Suppressor macrophage treated with lipopolysaccharide for 4 hours (primary cell): ENCODE results near the gene ASPG.
A peak's percentile ranks its signal among the peaks of the same experiment; 100 is the strongest.

ENCODE experiments used
- DNase-seq: peaks from one replicate; pipeline ENCODE4 v3.0.0-alpha.2; 2020

Gene ASPG

DNA sequence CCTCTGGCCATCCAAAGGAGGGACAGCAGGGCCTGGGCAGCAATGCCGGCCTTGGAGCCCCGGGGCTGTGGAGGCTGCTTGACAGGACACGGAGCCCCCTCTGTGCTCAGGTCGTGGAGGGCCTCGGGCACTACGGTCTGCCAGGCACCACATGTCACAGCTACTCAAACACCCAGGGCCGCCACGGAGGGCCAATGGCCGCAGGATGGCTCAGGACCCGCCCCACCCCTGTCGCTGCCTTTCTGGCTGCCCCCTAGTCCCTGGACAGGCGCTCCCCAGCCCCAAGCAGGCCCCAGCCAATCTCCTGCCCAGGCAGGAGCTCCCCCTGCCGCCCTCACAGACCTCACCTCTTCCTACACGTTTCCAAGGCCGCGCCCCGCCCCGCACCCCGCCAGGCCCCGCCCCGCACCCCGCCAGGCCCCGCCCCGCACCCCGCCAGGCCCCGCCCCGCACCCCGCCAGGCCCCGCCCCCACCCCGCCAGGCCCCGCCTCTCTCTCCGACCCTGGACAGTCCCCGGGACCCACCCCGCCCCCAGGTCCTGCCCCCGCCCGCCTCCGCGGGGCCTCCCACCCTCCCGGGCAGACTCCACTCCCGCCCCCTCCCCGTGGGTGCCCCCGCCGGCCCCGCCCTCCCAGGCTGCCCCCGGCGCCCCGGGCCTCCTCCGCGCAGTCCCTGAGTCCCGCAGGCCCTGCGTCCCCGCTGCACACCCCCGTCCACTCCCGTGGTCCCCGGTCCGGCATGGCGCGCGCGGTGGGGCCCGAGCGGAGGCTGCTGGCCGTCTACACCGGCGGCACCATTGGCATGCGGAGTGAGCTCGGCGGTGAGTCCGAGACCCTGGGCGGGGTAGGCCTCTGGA, at the start of gene ASPG:
Gene ASPG (plus strand): TSS at position 669 of the 857 bp plus-strand sequence. CDS start 71 bp downstream, at position 740.
- no peak for DNase-seq

GRCh38 chr14:104036212-104036611, 49.3 kb upstream of the ASPG start:
- no peak for DNase-seq

GRCh38 chr14:104037074-104037473, 48.4 kb upstream of the ASPG start:
- DNase-seq, result no peak

DNA sequence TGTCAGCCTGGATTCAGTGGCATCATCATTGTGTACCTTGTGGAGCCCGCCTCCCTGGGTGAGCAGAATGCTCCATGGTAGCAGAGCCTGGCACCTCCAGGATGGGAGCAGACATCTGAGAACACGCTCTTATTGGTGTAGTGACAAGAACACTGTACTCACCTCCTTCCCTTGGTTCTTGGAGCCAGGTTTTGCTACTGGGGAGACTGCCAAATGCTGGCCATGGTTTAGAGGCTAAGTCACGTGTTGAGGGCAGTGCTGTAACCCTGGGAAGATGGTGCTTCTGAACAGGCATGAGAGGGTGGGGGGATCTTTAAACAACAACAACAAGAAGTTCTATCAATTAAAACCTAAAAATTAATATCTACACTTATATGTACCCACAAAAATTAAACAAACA, 47.6 kb upstream of the ASPG start:
- DNase-seq, result no peak

DNA sequence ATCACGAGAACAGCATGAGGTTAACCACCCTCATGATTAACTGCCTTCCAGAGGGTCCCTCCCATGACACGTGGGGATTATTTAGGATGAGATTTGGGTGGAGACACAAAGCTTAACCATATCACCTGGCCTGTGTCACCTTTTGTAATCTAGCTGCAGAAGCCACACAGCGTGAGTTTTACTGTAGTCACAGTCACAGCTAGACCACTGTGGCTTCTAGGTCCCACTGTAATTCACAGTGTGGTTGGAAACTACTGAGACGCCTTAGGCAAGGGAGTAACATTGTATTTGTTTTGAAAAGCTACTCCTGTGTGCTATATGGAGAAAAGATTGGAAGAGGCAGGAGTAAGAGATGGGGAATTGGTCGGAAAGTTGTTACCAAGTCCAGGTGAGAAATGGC, 46.3 kb upstream of the ASPG start:
- DNase-seq, result no peak

DNA sequence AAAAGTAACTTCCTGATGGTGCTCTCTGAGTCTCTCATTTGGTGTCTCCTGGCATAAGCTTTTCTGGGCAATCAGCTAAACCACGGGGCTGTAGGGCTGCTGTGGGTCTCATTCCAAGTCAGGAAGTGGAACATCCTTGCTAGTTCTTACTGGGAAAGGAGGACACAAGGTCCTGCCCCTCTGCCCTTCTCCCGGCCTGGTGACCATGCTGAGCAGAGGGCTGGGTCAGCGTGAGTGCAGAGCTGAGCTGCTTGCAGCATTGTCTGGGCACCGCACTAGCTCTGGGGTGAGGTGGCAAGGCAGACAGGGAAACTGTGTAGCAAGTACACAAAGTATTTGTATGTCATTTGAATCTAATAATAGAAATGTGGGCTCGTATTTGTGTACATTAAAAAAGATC, 45.0 kb upstream of the ASPG start:
- DNase-seq, result no peak

DNA sequence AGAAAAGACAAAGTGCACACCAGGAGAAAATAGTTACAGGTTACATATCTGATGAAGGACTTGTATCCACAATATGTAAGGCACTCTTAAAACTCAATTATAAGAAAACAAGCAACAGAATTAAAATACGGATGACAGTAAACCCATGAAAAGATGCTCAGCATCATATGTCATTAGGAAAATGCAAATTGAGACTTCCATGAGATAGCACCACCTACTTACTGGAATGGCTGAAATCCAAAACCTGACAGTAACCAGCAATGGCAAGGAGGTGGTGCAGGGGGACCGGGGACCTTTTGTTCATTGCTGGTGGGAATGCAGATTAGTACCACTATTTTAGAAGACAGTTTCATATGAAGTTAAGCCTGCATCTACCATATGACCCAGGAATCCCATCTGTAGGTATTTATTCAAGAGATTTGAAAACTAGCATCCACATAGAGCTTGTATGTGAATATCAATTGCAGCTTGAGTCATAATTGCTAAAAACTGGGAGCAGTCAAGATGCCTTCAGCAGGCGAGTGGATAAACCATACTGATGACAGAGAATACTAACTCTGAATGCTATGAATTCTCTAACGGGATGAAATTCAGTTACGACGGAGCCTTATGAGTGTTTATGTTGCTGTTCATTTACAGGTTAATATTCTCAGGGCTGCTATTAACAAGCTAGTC, 43.9 kb upstream of the ASPG start:
- no peak for DNase-seq

GRCh38 chr14:104044016-104044415, 41.5 kb upstream of the ASPG start:
- no peak for DNase-seq

GRCh38 chr14:104047761-104048160, 37.7 kb upstream of the ASPG start:
- DNase-seq, result no peak

DNA sequence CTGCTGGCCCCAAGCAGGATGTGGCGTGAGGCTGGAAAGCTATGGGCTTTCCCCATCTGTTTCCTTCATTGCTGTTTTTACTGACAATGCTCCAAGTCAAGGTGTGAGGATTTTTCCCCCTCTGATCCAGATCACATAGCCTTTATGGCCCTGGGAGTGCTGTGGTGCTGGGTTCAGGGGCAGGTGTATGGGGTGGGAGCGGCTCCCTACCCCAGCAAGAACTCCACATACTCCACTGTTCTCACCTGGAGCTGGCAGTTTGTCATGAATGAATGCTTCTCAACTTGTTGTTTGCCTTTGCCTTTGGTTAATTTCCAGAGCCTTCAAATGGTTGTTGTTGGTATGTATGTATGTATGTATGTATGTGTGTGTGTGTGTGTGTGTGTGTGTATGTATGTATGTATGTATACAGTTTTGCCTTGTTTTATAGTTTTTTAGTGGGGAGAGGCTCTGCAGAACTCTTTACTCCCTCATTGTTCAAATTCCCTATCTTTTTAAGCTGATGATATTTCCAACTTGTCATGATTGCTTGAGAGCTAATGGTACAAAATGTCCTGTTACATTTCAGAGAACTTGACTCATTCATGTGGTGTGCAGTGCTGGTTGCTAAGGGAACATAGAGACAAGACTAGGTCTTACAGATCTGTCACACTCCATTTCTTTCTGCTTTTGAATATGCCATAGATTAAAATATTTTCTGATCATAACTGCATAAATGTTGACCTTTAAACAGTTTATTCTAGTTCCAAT, 36.6 kb upstream of the ASPG start:
- DNase-seq, result no peak

DNA sequence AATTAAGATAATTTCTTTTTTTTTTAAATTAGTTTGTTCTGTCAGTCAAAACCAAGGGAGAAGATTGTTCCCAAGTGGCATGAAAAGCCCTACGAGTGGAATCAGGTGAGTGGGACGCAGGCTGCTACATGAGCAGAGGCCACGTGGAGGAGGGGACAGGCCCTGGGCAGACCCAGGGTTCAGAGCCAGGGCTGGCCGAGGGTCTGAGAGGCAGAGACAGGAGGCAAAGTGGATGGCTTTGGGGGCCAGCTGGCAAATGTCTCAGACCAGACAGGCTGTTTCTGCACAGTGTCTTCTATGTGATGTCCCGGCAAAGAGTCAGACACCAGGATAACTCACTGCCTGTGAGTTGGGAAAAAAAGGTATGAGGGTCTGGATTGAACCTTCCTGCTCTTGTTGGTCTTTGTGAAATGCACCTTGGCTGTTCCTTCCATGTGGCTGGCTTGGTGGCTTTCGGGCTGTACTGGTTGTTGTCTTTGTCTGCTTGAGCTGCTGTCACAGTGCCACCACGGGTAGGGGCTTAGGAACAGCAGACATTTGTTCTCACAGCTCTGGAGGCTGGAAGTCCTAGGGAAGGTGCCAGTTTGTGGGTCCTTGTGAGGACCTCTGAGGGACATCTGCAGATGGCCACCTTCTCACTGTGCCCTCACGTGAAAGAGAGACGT, 35.8 kb upstream of the ASPG start:
- DNase-seq, result no peak

- DNase-seq, result no peak
These were observed 34.2 kb upstream of the ASPG start for GRCh38 chr14:104051092-104051813.

DNA sequence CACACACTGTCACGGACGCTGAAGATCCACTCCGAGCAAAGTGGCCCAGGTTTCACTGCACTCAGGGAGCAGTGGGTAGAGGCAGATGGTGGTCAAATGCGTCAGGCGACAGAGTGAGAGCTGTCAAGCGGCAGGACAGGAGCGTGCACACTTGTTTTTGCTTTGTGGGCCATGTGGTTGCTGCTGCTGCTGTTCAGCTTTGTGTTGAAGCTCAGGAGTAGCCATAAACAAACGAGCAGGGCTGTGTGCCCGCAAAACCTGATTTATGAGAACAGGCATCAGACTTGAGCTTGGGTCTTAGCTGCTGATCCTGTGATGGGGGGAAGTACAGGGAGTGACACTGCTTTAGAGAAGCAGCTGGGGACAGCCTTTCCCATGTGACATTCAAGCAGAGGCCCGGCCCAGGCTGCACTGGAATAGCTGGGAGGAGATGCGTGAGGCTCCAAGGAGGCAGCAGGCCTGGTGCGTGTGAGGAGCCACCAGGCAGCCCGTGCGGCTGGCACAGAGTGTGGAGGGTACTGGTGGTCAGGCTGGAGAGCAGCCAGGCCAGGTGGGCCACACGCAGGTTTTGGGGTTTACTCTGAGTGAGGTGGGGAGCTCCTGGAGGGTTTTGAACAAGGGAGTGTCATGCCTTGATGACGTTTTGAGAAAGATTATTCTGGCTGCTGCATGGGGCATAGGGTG, 31.1 kb upstream of the ASPG start:
- DNase-seq, result no peak

DNA sequence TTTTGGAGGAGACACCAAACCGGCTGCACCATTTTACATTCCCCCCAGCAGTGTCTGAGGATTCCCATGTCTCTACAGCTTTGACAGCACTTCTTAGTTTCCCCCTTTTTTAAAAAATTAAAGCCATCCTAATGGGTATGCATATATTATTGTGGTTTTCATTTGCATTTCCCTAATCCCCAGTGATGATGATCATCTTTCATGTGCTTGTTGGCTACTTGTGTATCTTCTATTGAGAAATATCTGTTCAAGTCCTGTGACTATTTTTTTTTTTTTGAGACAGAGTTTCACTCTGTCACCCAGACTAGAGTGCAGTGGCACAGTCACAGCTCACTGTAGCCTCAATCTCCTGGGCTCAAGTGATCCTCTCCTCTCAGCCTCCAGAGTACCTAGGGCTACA, 23.2 kb upstream of the ASPG start:
- peak; percentile 16 for DNase-seq

DNA sequence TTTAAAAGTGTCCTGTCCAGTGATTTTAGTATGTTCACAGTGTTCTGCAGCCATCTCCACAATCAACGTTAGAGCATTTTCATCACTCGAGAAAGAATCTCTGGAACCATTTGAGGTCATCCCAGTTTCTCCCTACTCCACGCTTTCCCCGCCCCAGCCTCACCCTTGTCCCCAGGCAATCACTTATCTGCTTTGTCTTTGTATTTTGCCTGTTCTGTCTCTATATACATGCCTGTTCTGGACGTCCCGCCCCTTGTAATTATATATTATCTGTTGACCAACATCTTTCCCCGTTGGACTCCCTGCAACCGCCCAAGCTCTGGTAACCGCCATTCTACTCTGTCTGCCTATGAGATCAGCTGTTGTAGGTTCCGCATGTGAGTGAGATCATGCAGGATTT, 21.5 kb upstream of the ASPG start:
- DNase-seq, result no peak

DNA sequence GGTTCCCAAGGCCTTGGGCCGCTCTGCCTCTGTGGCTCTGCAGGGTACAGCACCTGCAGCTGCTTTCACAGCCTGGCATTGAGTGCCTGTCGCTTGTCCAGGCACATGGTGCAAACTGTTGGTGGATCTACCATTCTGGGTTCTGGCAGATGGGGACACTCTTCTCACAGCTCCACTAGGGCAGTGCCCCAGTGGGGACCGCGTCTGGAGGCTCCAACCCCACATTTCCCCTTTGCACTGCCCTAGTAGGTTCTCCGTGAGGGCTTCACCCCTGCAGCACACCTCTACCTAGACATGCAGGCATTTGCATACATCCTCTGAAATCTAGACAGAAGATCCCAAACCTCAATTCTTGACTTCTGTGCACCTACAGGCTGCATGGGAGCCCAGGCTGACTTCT, 19.2 kb upstream of the ASPG start:
- DNase-seq, result no peak

GRCh38 chr14:104066719-104067295, 18.7 kb upstream of the ASPG start:
- peak; percentile 16 for DNase-seq

- no peak for DNase-seq
These were observed 16.0 kb upstream of the ASPG start for GRCh38 chr14:104069541-104069940.

GRCh38 chr14:104072586-104072985, 12.9 kb upstream of the ASPG start:
- no peak for DNase-seq

DNA sequence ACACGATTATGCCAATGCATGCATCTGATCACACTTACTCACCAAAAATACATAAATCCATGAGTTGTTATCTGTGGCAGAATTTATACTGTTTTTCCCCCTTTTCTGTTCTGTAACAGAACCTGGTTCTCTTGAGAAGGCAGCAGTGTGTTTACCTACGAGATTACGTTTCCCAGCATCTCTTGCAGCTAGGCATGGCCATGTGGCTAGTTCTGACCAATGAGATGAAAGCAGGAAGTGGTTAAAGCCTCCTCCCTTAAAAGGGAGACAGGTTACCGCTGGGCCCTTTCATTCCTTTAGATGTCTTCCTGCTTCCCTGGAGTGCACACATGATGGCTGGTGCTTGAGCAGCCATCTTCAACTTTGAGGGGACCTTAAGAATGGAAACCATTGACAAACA, 11.7 kb upstream of the ASPG start:
- no peak for DNase-seq

DNA sequence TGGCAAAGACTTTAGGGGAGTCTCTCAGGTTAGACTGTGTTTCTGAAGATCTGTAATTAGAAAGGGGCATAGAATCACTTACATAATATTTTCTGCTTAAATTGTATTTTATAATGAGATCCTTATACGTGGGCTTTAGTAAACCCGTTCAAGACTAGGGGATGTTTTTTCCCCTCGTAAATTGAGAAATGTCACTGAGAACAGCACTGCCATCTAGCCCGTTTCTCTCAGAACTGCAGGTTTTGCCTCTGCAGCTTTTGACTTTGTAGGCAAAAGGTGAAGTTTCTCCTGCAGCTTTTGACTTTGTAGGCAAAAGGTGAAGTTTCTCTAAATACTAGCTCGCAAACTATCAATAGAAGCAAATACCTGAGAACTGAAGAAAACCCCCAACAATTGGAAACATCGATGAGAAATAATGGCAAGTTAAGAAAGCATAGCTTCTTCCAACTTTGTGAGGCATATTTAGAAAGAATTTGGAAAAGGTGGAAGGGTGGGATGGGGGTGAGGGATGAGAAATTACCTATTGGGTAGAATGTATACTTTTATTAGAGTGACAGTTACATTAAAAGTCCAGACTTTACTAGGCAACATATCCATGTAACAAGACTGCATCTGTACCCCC, 9.9 kb upstream of the ASPG start:
- no peak for DNase-seq
